ENCODE measurements around the gene SALL1. TPM values are rescaled to one million over a fixed set of nuclear protein-coding genes. Genes with fewer than 3 reads are reported as not detected.

SALL1 gene
- total RNA-seq, 1 experiment from 2014 or later: 101 TPM

DNA sequence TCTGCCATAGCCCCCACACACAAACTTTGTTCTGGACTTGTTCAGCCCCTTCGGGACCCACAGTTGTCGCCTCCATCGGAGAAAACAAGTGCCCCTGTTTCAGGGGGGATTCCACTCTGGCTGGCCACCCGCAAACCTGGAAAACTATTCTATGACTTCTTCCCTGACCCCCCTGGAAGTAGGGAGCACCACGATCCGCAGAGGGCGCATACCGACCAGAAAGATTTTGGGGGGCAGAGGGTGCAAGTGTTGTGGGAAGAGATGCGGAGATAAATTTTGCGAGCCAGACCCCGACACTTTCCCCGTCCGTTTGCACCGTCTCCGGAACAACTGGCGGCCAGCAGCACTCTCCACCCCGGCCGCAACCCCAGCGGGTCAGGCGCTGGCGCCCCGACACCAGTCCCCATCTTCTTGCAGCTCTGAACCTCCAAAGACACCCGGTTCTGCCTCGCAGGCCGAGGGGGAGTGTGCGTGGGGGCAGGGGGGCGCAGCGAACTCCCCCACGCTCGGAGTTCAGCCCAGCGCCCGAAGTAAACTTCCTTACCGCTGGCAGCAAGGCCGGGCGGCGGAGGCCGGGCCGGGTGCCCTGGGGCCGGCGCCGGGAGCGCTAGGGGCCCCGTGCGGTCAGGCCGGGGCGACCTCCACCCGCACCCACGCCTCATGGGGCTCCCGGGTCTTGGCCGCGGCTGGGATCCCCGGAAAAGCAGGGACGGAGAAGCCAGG lies 744 bp downstream of the SALL1 start:
- peaks cover 25% of the 10 kb centered on the region for H3K27me3 Mint-ChIP-seq (ENCODE audit: low read depth)
- H2BK120ac ChIP-seq (ENCODE audit: low read depth, low read length, poor library complexity, severe bottlenecking): no peak overlapping the region
- peak overlapping the region; percentile 91 to 96 for H3K4me3 Mint-ChIP-seq
- no peak overlapping the region for H2AFZ ChIP-seq (ENCODE audit: low read length)
- peaks cover 55 to 57% of the 10 kb centered on the region in 2 experiments for H3K4me1 Mint-ChIP-seq
- no peaks in the 10 kb centered on the region for H3K79me1 ChIP-seq (ENCODE audit: insufficient read depth, low read depth, low read length, poor library complexity, severe bottlenecking)
- H3K14ac ChIP-seq (ENCODE audit: insufficient read depth, low read length): peak overlapping the region; percentile 88
- no peak overlapping the region for H2BK15ac ChIP-seq (ENCODE audit: low read depth, low read length)
- H3K23me2 ChIP-seq (ENCODE audit: insufficient read length, low read depth, low read length, poor library complexity, severe bottlenecking): peaks cover 43% of the 10 kb centered on the region
- no peaks in the 10 kb centered on the region; a peak in 2 of 5 replicates for H3K9me3 Mint-ChIP-seq
- TF ChIP-seq, protein P1, sequence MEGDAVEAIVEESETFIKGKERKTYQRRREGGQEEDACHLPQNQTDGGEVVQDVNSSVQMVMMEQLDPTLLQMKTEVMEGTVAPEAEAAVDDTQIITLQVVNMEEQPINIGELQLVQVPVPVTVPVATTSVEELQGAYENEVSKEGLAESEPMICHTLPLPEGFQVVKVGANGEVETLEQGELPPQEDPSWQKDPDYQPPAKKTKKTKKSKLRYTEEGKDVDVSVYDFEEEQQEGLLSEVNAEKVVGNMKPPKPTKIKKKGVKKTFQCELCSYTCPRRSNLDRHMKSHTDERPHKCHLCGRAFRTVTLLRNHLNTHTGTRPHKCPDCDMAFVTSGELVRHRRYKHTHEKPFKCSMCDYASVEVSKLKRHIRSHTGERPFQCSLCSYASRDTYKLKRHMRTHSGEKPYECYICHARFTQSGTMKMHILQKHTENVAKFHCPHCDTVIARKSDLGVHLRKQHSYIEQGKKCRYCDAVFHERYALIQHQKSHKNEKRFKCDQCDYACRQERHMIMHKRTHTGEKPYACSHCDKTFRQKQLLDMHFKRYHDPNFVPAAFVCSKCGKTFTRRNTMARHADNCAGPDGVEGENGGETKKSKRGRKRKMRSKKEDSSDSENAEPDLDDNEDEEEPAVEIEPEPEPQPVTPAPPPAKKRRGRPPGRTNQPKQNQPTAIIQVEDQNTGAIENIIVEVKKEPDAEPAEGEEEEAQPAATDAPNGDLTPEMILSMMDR (conservative IDR thresholded peaks at IDR 0.05): no peak
- peak overlapping the region; percentile 85 for H3K9ac ChIP-seq (ENCODE audit: extremely low read depth, insufficient read length, low read length)
- no peak overlapping the region for H3K56ac ChIP-seq (ENCODE audit: insufficient read length, low read depth, low read length)
- H4K20me1 ChIP-seq (ENCODE audit: control insufficient read depth, insufficient read depth, insufficient read length): no peaks in the 10 kb centered on the region
- H3K27ac ChIP-seq (ENCODE audit: insufficient read length, low read depth, low read length): no peak overlapping the region
- H3K27ac Mint-ChIP-seq: peak overlapping the region; percentile 44 to 98 (median 61); a peak in 5 of 7 replicates
- no peak overlapping the region for H4K91ac ChIP-seq (ENCODE audit: insufficient read length, low read depth, low read length)
- H2AK5ac ChIP-seq (ENCODE audit: insufficient read length, low read length): no peak overlapping the region
- no peak for DNase-seq
- no peak overlapping the region for H3K23ac ChIP-seq (ENCODE audit: insufficient read length, low read depth, low read length)
- H3T11ph ChIP-seq (ENCODE audit: low read length): no peak overlapping the region
- no peak overlapping the region for H2BK20ac ChIP-seq (ENCODE audit: low read depth, low read length, poor library complexity, severe bottlenecking)
- no CpG with 5 or more reads among the region's 53 CpGs for WGBS (ENCODE audit: extremely low coverage, insufficient read length, low lambda C conversion rate)
- no peak overlapping the region for H4K5ac ChIP-seq (ENCODE audit: insufficient read length, low read depth, low read length)
- peak overlapping the region; percentile 93 for H3K4me2 ChIP-seq (ENCODE audit: insufficient read depth, insufficient read length, low read length)
- H4K8ac ChIP-seq (replicated peaks; ENCODE audit: insufficient read length, low read depth, low read length): no peak overlapping the region
- H3K18ac ChIP-seq (ENCODE audit: insufficient read length, low read depth, low read length): peak overlapping the region; percentile 88
- no peak overlapping the region for H2BK5ac ChIP-seq (ENCODE audit: insufficient read length, low read length)
- no peak overlapping the region for H2BK12ac ChIP-seq (ENCODE audit: insufficient read length, low read depth, low read length)
- H3K4me1 ChIP-seq (ENCODE audit: insufficient read depth, low read length): peaks cover 9% of the 10 kb centered on the region
- no peaks in the 10 kb centered on the region for H3K9me3 ChIP-seq (ENCODE audit: control insufficient read depth, low read depth, low read length)
- H3K79me2 ChIP-seq (ENCODE audit: insufficient read depth, low read length): peaks cover 27% of the 10 kb centered on the region; the same call in 1 of the 2 replicates
- no peak overlapping the region; the same call in 1 of the 2 replicates for H3K4ac ChIP-seq (ENCODE audit: low read depth, low read length)
- peaks cover 0 to 35% (median 17%) of the 10 kb centered on the region in 3 experiments; a peak in 5 of 7 replicates for H3K36me3 Mint-ChIP-seq (ENCODE audit: insufficient read depth in 1 of 3, low read depth in 3 of 3)
- peaks cover 6% of the 10 kb centered on the region; the same call in 1 of the 2 replicates for H3K27me3 ChIP-seq (ENCODE audit: insufficient read depth, low read length)
